C4-2B (cell line): Measurements from ENCODE around the gene XXYLT1.

Source experiments
- CTCF ChIP-seq: fragments of 450-650 bp; conservative IDR thresholded peaks from 2 replicates; pipeline ENCODE4 v1.5.1; 2017; ENCODE audit warnings: mild to moderate bottlenecking
- ZFX ChIP-seq: fragments of 450-650 bp; IDR thresholded peaks from 2 replicates; pipeline ENCODE4 v1.6.1; 2017

GRCh38 chr3:195178124-195178910, 92.6 kb downstream of the XXYLT1 start:
- TF ChIP-seq CTCF (no peak), ZFX (no peak)
